ENCODE measurements around the gene LRFN5.
"Not testable (repeated sequence)": the region's sequence is repeated elsewhere in the genome, so short reads cannot be mapped to it uniquely, and the experiment has no call there.

LRFN5 gene

GRCh38 chr14:41663473-41663850 is 56.8 kb downstream of the LRFN5 start:
- no peak overlapping the region for H3K4me3 ChIP-seq (ENCODE audit: low read depth, low read length)
- DNase-seq (ENCODE audit: low read depth), result peak; percentile 50

GRCh38 chr14:41666301-41666700 is 59.6 kb downstream of the LRFN5 start:
- no peak for DNase-seq (ENCODE audit: low read depth)
- TF ChIP-seq, protein P1, sequence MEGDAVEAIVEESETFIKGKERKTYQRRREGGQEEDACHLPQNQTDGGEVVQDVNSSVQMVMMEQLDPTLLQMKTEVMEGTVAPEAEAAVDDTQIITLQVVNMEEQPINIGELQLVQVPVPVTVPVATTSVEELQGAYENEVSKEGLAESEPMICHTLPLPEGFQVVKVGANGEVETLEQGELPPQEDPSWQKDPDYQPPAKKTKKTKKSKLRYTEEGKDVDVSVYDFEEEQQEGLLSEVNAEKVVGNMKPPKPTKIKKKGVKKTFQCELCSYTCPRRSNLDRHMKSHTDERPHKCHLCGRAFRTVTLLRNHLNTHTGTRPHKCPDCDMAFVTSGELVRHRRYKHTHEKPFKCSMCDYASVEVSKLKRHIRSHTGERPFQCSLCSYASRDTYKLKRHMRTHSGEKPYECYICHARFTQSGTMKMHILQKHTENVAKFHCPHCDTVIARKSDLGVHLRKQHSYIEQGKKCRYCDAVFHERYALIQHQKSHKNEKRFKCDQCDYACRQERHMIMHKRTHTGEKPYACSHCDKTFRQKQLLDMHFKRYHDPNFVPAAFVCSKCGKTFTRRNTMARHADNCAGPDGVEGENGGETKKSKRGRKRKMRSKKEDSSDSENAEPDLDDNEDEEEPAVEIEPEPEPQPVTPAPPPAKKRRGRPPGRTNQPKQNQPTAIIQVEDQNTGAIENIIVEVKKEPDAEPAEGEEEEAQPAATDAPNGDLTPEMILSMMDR (conservative IDR thresholded peaks at IDR 0.05; ENCODE audit: low read depth, low read length), result no peak
- H3K4me3 ChIP-seq (ENCODE audit: low read depth, low read length), result no peak overlapping the region

More at GRCh38 chr14:41663473-41663850, 56.8 kb downstream of the LRFN5 start:
- TF ChIP-seq, protein P1 (conservative IDR thresholded peaks at IDR 0.05; ENCODE audit: low read depth, low read length), result no peak

DNA sequence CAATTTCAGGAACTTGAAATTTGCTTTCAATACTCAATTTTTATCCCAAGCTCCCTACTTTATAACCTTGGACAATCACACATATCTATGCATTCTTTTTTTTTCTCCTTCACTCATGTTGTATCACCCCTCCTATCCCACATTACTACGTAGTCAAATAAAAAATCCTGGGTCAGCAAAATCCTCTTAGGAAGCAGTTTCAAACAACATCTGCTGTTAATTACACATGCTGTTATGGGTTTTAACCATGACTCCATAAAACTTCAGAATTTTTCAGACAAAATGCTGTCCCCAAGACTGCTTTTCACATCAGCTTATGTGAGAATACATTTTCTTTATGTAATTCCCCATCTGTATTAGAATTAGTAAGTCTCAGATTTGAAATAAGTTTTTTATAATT is 61.7 kb downstream of the LRFN5 start:
- TF ChIP-seq, protein P1 (conservative IDR thresholded peaks at IDR 0.05; ENCODE audit: low read depth, low read length), result no peak
- peak; percentile 14 for DNase-seq (ENCODE audit: low read depth)

DNA sequence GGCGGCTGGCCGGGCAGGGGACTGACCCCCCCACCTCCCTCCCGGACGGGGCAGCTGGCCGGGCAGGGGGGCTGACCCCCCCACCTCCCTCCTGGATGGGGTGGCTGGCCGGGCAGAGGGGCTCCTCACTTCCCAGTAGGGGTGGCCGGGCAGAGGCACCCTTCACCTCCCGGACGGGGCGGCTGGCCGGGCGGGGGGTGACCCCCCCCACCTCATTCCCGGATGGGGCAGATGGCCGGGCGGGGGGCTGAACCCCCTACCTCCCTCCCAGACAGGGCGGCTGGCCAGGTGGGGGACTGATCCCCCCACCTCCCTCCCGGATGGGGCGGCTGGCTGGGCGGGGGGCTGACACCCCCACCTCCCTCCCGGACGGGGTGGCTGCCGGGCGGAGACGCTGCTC is 66.9 kb downstream of the LRFN5 start:
- DNase-seq (ENCODE audit: low read depth); H3K4me3 ChIP-seq (ENCODE audit: low read depth, low read length): not testable (repeated sequence)

More for the DNA sequence above, 61.7 kb downstream of the LRFN5 start:
- H3K4me3 ChIP-seq (ENCODE audit: low read depth, low read length), result no peak overlapping the region

GRCh38 chr14:41674511-41674971 is 67.9 kb downstream of the LRFN5 start:
- not testable (repeated sequence) for H3K4me3 ChIP-seq (ENCODE audit: low read depth, low read length); DNase-seq (ENCODE audit: low read depth)

DNA sequence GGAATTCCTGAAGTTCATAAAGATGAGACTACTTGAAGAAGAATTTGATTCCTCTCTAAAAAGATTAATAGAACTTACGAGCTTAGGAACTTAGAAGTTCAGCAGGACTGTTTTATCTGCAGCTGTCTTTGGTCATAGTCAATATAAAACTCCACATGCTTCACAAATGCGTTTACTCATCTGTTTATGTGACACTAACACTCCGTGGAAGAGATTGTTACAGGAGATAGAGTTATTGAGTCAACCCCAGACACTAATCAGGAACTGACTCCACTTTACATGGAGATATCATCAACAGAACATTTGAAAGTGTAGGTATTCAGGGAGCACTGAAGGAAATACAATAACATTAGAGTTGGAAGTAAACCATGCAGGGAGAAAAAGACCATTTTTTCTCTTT is 92.8 kb downstream of the LRFN5 start:
- no peak for DNase-seq (ENCODE audit: low read depth)
- TF ChIP-seq, protein P1 (conservative IDR thresholded peaks at IDR 0.05; ENCODE audit: low read depth, low read length), result no peak
- H3K4me3 ChIP-seq (ENCODE audit: low read depth, low read length), result no peak overlapping the region

GRCh38 chr14:41718477-41719166 is 111.9 kb downstream of the LRFN5 start:
- peak; percentile 1 for DNase-seq (ENCODE audit: low read depth)
- TF ChIP-seq, protein P1 (conservative IDR thresholded peaks at IDR 0.05; ENCODE audit: low read depth, low read length), result no peak
- H3K4me3 ChIP-seq (ENCODE audit: low read depth, low read length), result no peak overlapping the region

- no peak overlapping the region for H3K4me3 ChIP-seq (ENCODE audit: low read depth, low read length)
- no peak for DNase-seq (ENCODE audit: low read depth)
- TF ChIP-seq, protein P1 (conservative IDR thresholded peaks at IDR 0.05; ENCODE audit: low read depth, low read length), result no peak
Observed at GRCh38 chr14:41739203-41739602, 132.5 kb downstream of the LRFN5 start.
